ENCODE data around the gene DCAF5.

DNA sequence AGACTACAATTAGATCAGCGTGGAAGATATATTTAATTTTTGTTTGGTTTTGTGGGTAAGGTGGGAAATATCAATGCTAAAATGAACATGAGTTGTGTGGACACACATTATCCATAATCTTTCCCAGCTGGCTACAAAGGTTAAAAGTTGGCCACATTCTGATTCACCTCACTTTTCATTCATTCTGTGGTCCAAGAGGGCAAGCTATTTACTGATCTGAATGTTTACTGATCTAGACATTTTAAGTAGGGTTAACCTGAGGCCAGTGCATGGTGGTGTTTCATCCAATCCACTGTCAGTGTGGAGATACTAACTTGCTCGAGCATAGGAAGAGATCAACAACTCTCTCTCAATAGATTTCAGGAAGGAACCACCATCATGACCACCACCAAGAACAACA is 71.6 kb downstream of the DCAF5 start:
- TF ChIP-seq CTCF (conservative IDR thresholded peaks at IDR 0.05; ENCODE audit: low read depth, low read length): no peak
- TF ChIP-seq EZH2 (IDR thresholded peaks at IDR 0.05; ENCODE audit: borderline replicate concordance, low read depth, low read length, poor library complexity, severe bottlenecking): no peak

Measured in A673 (cell line).